DOHH2 (cell line): ENCODE measurements around the gene TUBB2A.

Source experiments
- EZH2phosphoT487 ChIP-seq: fragments of 200-600 bp; sonication (generic); IDR thresholded peaks from 2 replicates; pipeline ENCODE4 v1.6.1; 2017; ENCODE audit warnings: borderline replicate concordance, mild to moderate bottlenecking, antibody characterized with exemption, low read length, moderate library complexity, mixed read lengths
- TF ChIP-seq, protein P1 (sequence below): fragments of 200-600 bp; sonication (generic); IDR thresholded peaks from one replicate; pipeline ENCODE4 v1.5.1; 2014; ENCODE audit warnings: antibody characterized with exemption, mild to moderate bottlenecking, low read depth, low read length; ENCODE audit not compliant: poor library complexity, severe bottlenecking

DNA sequence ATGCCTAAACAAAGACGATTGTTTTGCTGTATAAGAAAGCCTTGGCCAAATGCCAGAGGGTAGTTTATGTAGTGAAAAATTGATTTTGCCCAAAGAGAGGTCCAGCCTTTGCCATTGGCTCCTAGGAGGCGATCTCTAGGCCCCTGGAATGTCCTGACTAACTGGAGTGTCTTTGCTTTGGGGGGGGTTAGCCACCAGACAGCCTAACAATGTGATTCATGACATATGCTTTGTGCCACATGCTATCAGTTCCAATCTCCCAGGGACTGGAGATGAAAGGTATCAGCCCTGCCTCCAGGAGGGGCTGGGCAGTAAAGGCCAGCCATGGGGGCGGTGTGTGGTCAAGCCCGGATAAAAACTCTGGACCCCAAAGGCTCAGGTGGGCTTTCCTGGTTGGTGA, 32.7 kb upstream of the TUBB2A start:
- TF ChIP-seq, protein P1, sequence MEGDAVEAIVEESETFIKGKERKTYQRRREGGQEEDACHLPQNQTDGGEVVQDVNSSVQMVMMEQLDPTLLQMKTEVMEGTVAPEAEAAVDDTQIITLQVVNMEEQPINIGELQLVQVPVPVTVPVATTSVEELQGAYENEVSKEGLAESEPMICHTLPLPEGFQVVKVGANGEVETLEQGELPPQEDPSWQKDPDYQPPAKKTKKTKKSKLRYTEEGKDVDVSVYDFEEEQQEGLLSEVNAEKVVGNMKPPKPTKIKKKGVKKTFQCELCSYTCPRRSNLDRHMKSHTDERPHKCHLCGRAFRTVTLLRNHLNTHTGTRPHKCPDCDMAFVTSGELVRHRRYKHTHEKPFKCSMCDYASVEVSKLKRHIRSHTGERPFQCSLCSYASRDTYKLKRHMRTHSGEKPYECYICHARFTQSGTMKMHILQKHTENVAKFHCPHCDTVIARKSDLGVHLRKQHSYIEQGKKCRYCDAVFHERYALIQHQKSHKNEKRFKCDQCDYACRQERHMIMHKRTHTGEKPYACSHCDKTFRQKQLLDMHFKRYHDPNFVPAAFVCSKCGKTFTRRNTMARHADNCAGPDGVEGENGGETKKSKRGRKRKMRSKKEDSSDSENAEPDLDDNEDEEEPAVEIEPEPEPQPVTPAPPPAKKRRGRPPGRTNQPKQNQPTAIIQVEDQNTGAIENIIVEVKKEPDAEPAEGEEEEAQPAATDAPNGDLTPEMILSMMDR: no peak
- TF ChIP-seq EZH2phosphoT487: no peak
